GM12878 (cell line): Measurements from ENCODE around the gene ZNF17. TPM values are rescaled to one million over a fixed set of nuclear protein-coding genes. Genes with fewer than 3 reads are reported as not detected.
A peak's percentile ranks its signal among the peaks of the same experiment; 100 is the strongest.

ENCODE experiments used
- CHD4 ChIP-seq: fragments of 200-600 bp; sonication (generic); IDR thresholded peaks from 2 replicates; pipeline ENCODE4 v1.6.1; 2016; ENCODE audit warnings: mild to moderate bottlenecking
- DPF2 ChIP-seq: fragments of 450-650 bp; IDR thresholded peaks from 2 replicates; pipeline ENCODE4 v1.6.1; 2017; ENCODE audit warnings: mild to moderate bottlenecking
- EGR1 ChIP-seq, 2 experiments: IDR thresholded peaks; 1 replicate in 1 of 2; 2 replicates in 1 of 2; pipeline ENCODE4 v1.6.1; 2011 to 2012; ENCODE audit warnings: low read depth in 2 of 2, low read length in 2 of 2, borderline replicate concordance in 1 of 2, mild to moderate bottlenecking in 1 of 2, moderate library complexity in 1 of 2
- ETV6 ChIP-seq, 2 experiments: fragments of 450-650 bp in 1 of 2; IDR thresholded peaks in 1 of 2; conservative IDR thresholded peaks in 1 of 2; 2 replicates each; pipeline ENCODE4 v1.6.1; 2014; ENCODE audit warnings: antibody characterized with exemption in 1 of 2, borderline replicate concordance in 1 of 2, low read depth in 1 of 2, mild to moderate bottlenecking in 1 of 2, moderate library complexity in 1 of 2
- FOXK2 ChIP-seq: fragments of 450-650 bp; IDR thresholded peaks from 2 replicates; pipeline ENCODE4 v1.6.1; 2017; ENCODE audit warnings: mild to moderate bottlenecking, moderate library complexity
- FOXM1 ChIP-seq: IDR thresholded peaks from 2 replicates; pipeline ENCODE4 v1.6.1; 2012; ENCODE audit warnings: low read depth, mild to moderate bottlenecking, inconsistent platforms, low read length, moderate library complexity
- IKZF1 ChIP-seq: fragments of 450-650 bp; conservative IDR thresholded peaks from 2 replicates; pipeline ENCODE4 v1.6.1; 2017; ENCODE audit warnings: antibody characterized with exemption, mild to moderate bottlenecking
- JUND ChIP-seq: IDR thresholded peaks from 2 replicates; pipeline ENCODE4 v1.6.1; 2012; ENCODE audit warnings: low read depth, mild to moderate bottlenecking, low read length, improper control_type of control experiment, moderate library complexity
- MTA3 ChIP-seq: IDR thresholded peaks from 2 replicates; pipeline ENCODE4 v1.6.1; 2012; ENCODE audit warnings: low read length, inconsistent platforms, borderline replicate concordance
- NFXL1 ChIP-seq: fragments of 450-650 bp; IDR thresholded peaks from 2 replicates; pipeline ENCODE4 v1.6.1; 2017; ENCODE audit warnings: antibody characterized with exemption, mild to moderate bottlenecking, borderline replicate concordance
- NFYB ChIP-seq: IDR thresholded peaks from 2 replicates; pipeline ENCODE4 v1.6.1; 2011; ENCODE audit warnings: low read depth, mild to moderate bottlenecking, low read length, improper control_type of control experiment, moderate library complexity; ENCODE audit not compliant: insufficient read depth
- PAX5 ChIP-seq: IDR thresholded peaks from 2 replicates; pipeline ENCODE4 v1.6.1; 2011; ENCODE audit warnings: low read depth, low read length, borderline replicate concordance
- PKNOX1 ChIP-seq: fragments of 450-650 bp; IDR thresholded peaks from 2 replicates; pipeline ENCODE4 v1.6.1; 2016; ENCODE audit warnings: mild to moderate bottlenecking
- RBBP5 ChIP-seq: fragments of 200-600 bp; sonication (generic); conservative IDR thresholded peaks from 2 replicates; pipeline ENCODE4 v1.6.1; 2016
- SKIL ChIP-seq: fragments of 450-650 bp; IDR thresholded peaks from 2 replicates; pipeline ENCODE4 v1.6.1; 2017; ENCODE audit warnings: mild to moderate bottlenecking, low read depth, inconsistent platforms; ENCODE audit not compliant: poor library complexity, severe bottlenecking
- SP1 ChIP-seq: IDR thresholded peaks from one replicate; pipeline ENCODE4 v1.6.1; 2011; ENCODE audit warnings: low read depth, low read length
- STAT1 ChIP-seq: fragments of 450-650 bp; conservative IDR thresholded peaks from 2 replicates; pipeline ENCODE4 v1.6.1; 2014; ENCODE audit warnings: antibody characterized with exemption, mild to moderate bottlenecking
- STAT3 ChIP-seq: IDR thresholded peaks from 2 replicates; pipeline ENCODE4 v1.6.1; 2011; ENCODE audit warnings: low read depth, low read length, improper control_type of control experiment
- ZBED1 ChIP-seq: IDR thresholded peaks from 2 replicates; pipeline ENCODE4 v1.6.1; 2016; ENCODE audit warnings: borderline replicate concordance
- ZNF24 ChIP-seq: fragments of 450-650 bp; IDR thresholded peaks from 2 replicates; pipeline ENCODE4 v1.6.1; 2017; ENCODE audit warnings: antibody characterized with exemption, mild to moderate bottlenecking
- ZNF274 ChIP-seq: IDR thresholded peaks from one replicate; pipeline ENCODE4 v1.8.0; 2011; ENCODE audit not compliant: insufficient read length, insufficient read depth
- ZSCAN29 ChIP-seq: fragments of 450-650 bp; IDR thresholded peaks from 2 replicates; pipeline ENCODE4 v1.6.1; 2017; ENCODE audit warnings: mild to moderate bottlenecking, moderate library complexity
- polyA plus RNA-seq, 11 experiments: library from polyadenylated mRNA; depleted of rRNA in 4 of 11; unstranded in 6 of 11; stranded (reverse) in 5 of 11; fragments of >200 nt; fragmentation: Nextera tagmentation in 4 of 11; fragmentation: Illumina TruSeq in 1 of 11; extraction: Ambion mirVana in 4 of 11; extraction: Trizol in 1 of 11; gene quantifications; 1 replicate in 1 of 11; 2 replicates in 10 of 11; pipeline versions ENCODE4 v1.2.1 to v1.2.3, GENCODE V29; 2011 to 2016; ENCODE audit warnings: inconsistent platforms in 2 of 11, missing spikeins in 2 of 11, low read depth in 1 of 11
- total RNA-seq, 4 experiments: library from RNA; depleted of rRNA in 3 of 4; stranded (reverse); fragments of >200 nt in 3 of 4; fragmentation: Illumina TruSeq in 1 of 4; extraction: Trizol in 1 of 4; gene quantifications; 2 replicates each; pipeline versions ENCODE4 v1.2.1 to v1.2.3, GENCODE V29; 2013 to 2021
- TF ChIP-seq, protein P1 (sequence below): fragments of 450-650 bp; formaldehyde crosslinking; IDR thresholded peaks from 2 replicates; pipeline ENCODE4 v1.5.0; 2022; ENCODE audit warnings: mild to moderate bottlenecking, missing genetic modification characterization

Gene ZNF17
- total and polyA plus RNA-seq, 10 of the 15 experiments (the other 5 are each of a cell fraction or from before 2014, with no cell fraction given) = 4.4 to 11.3 (median 7.8) TPM

GRCh38 chr19:57389730-57390598 lies 21.0 kb upstream of the ZNF17 start, which contains the start of gene ZNF548 (continued):
- TF ChIP-seq STAT1 (no peak), ZSCAN29 (no peak), FOXM1 (no peak), RBBP5 (no peak), IKZF1 (peak; percentile 95), ZNF274 (no peak), ZNF24 (no peak), EGR1 (IDR thresholded peaks at IDR 0.05; ENCODE audit: borderline replicate concordance in 1 of 2, low read depth in 2 of 2, low read length in 2 of 2) (peak in 1 of 2 experiments; percentile 93; a peak in 1 of 3 replicates), PAX5 (0 out of 2 replicates have a peak, but pooled peaks have one; percentile 7), SP1 (peak; percentile 88), NFYB (peak; percentile 79; the same call in 1 of the 2 replicates), CHD4 (no peak), ZBED1 (no peak), SKIL (no peak), STAT3 (no peak), FOXK2 (no peak), PKNOX1 (peak; percentile 76), ETV6 (conservative IDR thresholded peaks at IDR 0.05 in 1 of 2, IDR thresholded peaks at IDR 0.05 in 1 of 2; ENCODE audit: borderline replicate concordance in 1 of 2, low read depth in 1 of 2) (no peak), NFXL1 (no peak), MTA3 (no peak; the same call in 1 of the 2 replicates), DPF2 (no peak), JUND (no peak)
- TF ChIP-seq, protein P1, sequence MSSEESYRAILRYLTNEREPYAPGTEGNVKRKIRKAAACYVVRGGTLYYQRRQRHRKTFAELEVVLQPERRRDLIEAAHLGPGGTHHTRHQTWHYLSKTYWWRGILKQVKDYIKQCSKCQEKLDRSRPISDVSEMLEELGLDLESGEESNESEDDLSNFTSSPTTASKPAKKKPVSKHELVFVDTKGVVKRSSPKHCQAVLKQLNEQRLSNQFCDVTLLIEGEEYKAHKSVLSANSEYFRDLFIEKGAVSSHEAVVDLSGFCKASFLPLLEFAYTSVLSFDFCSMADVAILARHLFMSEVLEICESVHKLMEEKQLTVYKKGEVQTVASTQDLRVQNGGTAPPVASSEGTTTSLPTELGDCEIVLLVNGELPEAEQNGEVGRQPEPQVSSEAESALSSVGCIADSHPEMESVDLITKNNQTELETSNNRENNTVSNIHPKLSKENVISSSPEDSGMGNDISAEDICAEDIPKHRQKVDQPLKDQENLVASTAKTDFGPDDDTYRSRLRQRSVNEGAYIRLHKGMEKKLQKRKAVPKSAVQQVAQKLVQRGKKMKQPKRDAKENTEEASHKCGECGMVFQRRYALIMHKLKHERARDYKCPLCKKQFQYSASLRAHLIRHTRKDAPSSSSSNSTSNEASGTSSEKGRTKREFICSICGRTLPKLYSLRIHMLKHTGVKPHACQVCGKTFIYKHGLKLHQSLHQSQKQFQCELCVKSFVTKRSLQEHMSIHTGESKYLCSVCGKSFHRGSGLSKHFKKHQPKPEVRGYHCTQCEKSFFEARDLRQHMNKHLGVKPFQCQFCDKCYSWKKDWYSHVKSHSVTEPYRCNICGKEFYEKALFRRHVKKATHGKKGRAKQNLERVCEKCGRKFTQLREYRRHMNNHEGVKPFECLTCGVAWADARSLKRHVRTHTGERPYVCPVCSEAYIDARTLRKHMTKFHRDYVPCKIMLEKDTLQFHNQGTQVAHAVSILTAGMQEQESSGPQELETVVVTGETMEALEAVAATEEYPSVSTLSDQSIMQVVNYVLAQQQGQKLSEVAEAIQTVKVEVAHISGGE (CRISPR knock-in tag) = no peak
